ACC112 (cell line): ENCODE data around the gene DVL2.
A peak's percentile ranks its signal among the peaks of the same experiment; 100 is the strongest.

ENCODE experiments used
- H2AFZ ChIP-seq: fragments of 200-600 bp; sonication (generic); one replicate; pipeline ENCODE4 v1.6.0; 2017; ENCODE audit warnings: antibody characterized with exemption, low read length; ENCODE audit not compliant: unreplicated experiment
- H3K27ac ChIP-seq: fragments of 200-600 bp; sonication (generic); 2 replicates; pipeline ENCODE4 v1.5.1; 2014; ENCODE audit warnings: low read depth, mild to moderate bottlenecking, antibody characterized with exemption, low read length, moderate library complexity
- H3K27me3 ChIP-seq: fragments of 200-600 bp; sonication (generic); 2 replicates; pipeline ENCODE4 v1.6.1; 2014; ENCODE audit warnings: mild to moderate bottlenecking, antibody characterized with exemption, low read length, moderate library complexity, mixed read lengths; ENCODE audit not compliant: insufficient read depth
- H3K36me3 ChIP-seq: fragments of 200-600 bp; sonication (generic); 2 replicates; pipeline ENCODE4 v1.6.1; 2016; ENCODE audit warnings: mild to moderate bottlenecking, antibody characterized with exemption, low read length, moderate library complexity, mixed read lengths; ENCODE audit not compliant: insufficient read depth
- H3K4me1 ChIP-seq: fragments of 200-600 bp; sonication (generic); one replicate; pipeline ENCODE4 v1.6.1; 2016; ENCODE audit warnings: low read length, mixed read lengths; ENCODE audit not compliant: insufficient read depth, unreplicated experiment, control insufficient read depth
- H3K4me3 ChIP-seq: fragments of 200-600 bp; sonication (generic); 2 replicates; pipeline ENCODE4 v1.5.1; 2014; ENCODE audit warnings: mild to moderate bottlenecking, low read depth, low read length
- H3K79me2 ChIP-seq: fragments of 200-600 bp; sonication (generic); one replicate; pipeline ENCODE4 v1.6.0; 2016; ENCODE audit warnings: low read length; ENCODE audit not compliant: control insufficient read depth, unreplicated experiment, insufficient read depth

Gene DVL2

GRCh38 chr17:7207120-7208001 is 27.0 kb downstream of the DVL2 start:
- Histone ChIP-seq H3K27ac (no peak overlapping the region), H3K4me3 (no peak overlapping the region), H2AFZ (no peak overlapping the region), H3K79me2 (peaks cover 48% of the 10 kb centered on the region), H3K4me1 (peaks cover 23% of the 10 kb centered on the region), H3K27me3 (no peaks in the 10 kb centered on the region), H3K36me3 (peaks cover 7% of the 10 kb centered on the region)

- Histone ChIP-seq H3K4me1 (peaks cover 23% of the 10 kb centered on the region), H2AFZ (peak overlapping the region; percentile 38), H3K79me2 (peaks cover 34% of the 10 kb centered on the region), H3K36me3 (peaks cover 12% of the 10 kb centered on the region), H3K27ac (peak overlapping the region; percentile 68), H3K4me3 (peak overlapping the region; percentile 75), H3K27me3 (no peaks in the 10 kb centered on the region)
These were observed 28.8 kb downstream of the DVL2 start for GRCh38 chr17:7205561-7205960.

GRCh38 chr17:7204828-7205461 is 29.4 kb downstream of the DVL2 start:
- H2AFZ ChIP-seq: peak overlapping the region; percentile 69
- peak overlapping the region; percentile 75 for H3K4me3 ChIP-seq
- H3K27ac ChIP-seq: peak overlapping the region; percentile 68

GRCh38 chr17:7204336-7204735 is 30.0 kb downstream of the DVL2 start:
- Histone ChIP-seq H3K4me1 (peaks cover 23% of the 10 kb centered on the region), H2AFZ (no peak overlapping the region), H3K36me3 (peaks cover 15% of the 10 kb centered on the region), H3K27me3 (no peaks in the 10 kb centered on the region), H3K79me2 (peaks cover 26% of the 10 kb centered on the region), H3K27ac (peak overlapping the region; percentile 68; the same call in 1 of the 2 replicates), H3K4me3 (peak overlapping the region; percentile 75)

More at GRCh38 chr17:7204828-7205461, 29.4 kb downstream of the DVL2 start:
- Histone ChIP-seq H3K27me3 (no peaks in the 10 kb centered on the region), H3K36me3 (peaks cover 15% of the 10 kb centered on the region), H3K79me2 (peaks cover 28% of the 10 kb centered on the region), H3K4me1 (peaks cover 23% of the 10 kb centered on the region)

- H3K4me1 ChIP-seq: peaks cover 23% of the 10 kb centered on the region
- no peak overlapping the region for H3K27ac ChIP-seq
- peaks cover 17% of the 10 kb centered on the region for H3K79me2 ChIP-seq
- H2AFZ ChIP-seq: no peak overlapping the region
- H3K4me3 ChIP-seq: no peak overlapping the region
- H3K36me3 ChIP-seq: peaks cover 15% of the 10 kb centered on the region
- no peaks in the 10 kb centered on the region for H3K27me3 ChIP-seq
These were observed 30.9 kb downstream of the DVL2 start for GRCh38 chr17:7203391-7203790.

- Histone ChIP-seq H3K27ac (no peak overlapping the region), H2AFZ (no peak overlapping the region), H3K4me1 (no peaks in the 10 kb centered on the region), H3K79me2 (no peaks in the 10 kb centered on the region), H3K27me3 (no peaks in the 10 kb centered on the region), H3K36me3 (0 out of 2 replicates have a peak, but pooled peaks cover 3% of the 10 kb centered on the region), H3K4me3 (no peak overlapping the region)
These were observed 37.5 kb downstream of the DVL2 start for GRCh38 chr17:7196651-7197401.

GRCh38 chr17:7195971-7196370 is 38.3 kb downstream of the DVL2 start:
- Histone ChIP-seq H3K36me3 (0 out of 2 replicates have a peak, but pooled peaks cover 3% of the 10 kb centered on the region), H3K79me2 (no peaks in the 10 kb centered on the region), H3K4me3 (no peak overlapping the region), H2AFZ (no peak overlapping the region), H3K27ac (no peak overlapping the region), H3K4me1 (no peaks in the 10 kb centered on the region), H3K27me3 (no peaks in the 10 kb centered on the region)

GRCh38 chr17:7192271-7192937 is 41.9 kb downstream of the DVL2 start:
- Histone ChIP-seq H3K4me3 (no peak overlapping the region), H3K79me2 (no peaks in the 10 kb centered on the region), H2AFZ (no peak overlapping the region), H3K27ac (no peak overlapping the region), H3K27me3 (no peaks in the 10 kb centered on the region), H3K36me3 (no peaks in the 10 kb centered on the region), H3K4me1 (no peaks in the 10 kb centered on the region)

- Histone ChIP-seq H3K79me2 (no peaks in the 10 kb centered on the region), H3K27me3 (no peaks in the 10 kb centered on the region), H3K4me3 (no peak overlapping the region), H2AFZ (no peak overlapping the region), H3K4me1 (no peaks in the 10 kb centered on the region), H3K27ac (no peak overlapping the region), H3K36me3 (no peaks in the 10 kb centered on the region)
These were observed 42.6 kb downstream of the DVL2 start for GRCh38 chr17:7191571-7192270.
